ENCODE results near the gene ZNF512.
A peak's percentile ranks its signal among the peaks of the same experiment; 100 is the strongest.

The ZNF512 gene

DNA sequence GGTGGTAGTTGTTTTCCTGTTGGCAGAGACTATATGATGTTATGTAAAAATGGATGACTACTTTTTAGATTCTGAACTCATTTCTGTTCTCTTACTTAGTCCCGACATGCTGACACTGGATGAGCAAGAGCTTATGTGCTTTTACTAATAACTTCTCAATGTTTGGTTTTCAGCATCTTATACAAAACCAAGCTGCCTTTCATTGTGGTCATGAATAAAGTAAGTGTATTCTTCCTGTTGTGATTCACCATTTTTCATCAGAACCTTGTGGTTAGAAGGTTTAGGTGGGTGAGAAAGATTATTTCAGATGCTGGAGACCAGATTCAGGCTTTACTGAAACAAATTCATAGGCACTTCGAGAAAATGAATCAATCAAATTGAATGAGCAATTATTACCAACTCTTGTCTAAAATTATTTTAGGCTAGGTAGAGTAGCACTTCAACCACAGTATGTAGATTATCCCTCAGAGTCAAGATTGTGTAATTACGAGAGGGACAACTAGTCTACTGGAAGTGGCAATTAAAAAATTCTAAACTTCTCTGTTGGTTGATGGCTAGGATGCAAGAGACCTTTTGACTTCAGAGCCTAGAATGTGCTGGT, 55.3 kb downstream of the ZNF512 start:
- DNase-seq, result no peak

DNA sequence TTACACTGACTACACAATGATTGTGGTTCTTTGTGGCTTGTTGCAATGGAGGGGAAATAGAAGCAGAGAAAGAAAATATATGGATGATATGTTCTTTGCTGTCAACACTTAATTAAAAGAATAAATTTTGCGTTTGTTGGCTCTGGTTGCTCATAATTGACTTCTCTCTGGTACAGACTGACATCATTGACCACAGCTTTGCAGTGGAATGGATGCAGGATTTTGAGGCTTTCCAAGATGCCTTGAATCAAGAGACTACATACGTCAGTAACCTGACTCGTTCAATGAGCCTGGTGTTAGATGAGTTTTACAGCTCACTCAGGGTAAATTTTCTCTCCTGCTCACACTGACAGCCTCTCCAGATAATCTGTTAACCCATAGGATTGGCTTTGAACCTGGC, 55.9 kb downstream of the ZNF512 start:
- DNase-seq, result no peak

- no peak for DNase-seq
These were observed 57.9 kb downstream of the ZNF512 start for GRCh38 chr2:27640722-27641245.

DNA sequence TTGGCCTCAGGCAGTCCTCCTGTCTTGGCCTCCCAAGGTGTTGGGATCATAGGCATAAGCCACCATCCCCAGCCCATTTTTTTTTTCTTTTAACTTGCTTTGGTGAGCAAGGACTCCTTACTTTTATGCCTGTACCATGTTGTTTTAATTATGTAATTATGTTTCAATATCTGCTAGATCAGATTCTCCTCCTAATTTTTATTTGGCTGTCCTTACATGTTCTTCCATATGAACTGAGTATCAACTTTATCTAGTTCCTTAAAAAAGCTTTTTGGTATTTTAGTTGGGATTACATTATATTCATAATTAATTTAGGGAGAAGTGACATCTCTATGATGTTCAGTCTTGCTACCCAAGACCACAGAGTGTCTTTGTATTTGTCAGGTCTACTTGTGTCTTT, 62.4 kb downstream of the ZNF512 start:
- DNase-seq, result no peak

- DNase-seq, result no peak
These were observed 64.4 kb downstream of the ZNF512 start for GRCh38 chr2:27647289-27647688.

DNA sequence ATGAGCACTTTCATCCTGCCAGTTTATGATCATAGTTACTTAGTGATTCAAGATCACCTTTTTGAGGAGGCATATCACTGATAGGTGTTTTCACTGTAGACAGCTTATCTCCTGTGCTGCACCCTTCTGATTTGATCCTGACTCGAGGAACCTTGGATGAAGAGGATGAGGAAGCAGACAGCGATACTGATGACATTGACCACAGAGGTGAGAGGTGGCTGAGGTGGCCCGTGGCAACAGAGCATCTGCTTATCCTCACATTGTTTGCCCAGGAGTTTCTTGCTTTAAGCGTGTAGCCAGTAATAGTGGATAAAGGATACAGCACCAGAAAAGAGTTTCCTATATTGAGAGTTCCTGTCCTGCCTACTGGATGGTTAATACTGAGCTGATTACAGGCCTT, 64.9 kb downstream of the ZNF512 start:
- no peak for DNase-seq

DNA sequence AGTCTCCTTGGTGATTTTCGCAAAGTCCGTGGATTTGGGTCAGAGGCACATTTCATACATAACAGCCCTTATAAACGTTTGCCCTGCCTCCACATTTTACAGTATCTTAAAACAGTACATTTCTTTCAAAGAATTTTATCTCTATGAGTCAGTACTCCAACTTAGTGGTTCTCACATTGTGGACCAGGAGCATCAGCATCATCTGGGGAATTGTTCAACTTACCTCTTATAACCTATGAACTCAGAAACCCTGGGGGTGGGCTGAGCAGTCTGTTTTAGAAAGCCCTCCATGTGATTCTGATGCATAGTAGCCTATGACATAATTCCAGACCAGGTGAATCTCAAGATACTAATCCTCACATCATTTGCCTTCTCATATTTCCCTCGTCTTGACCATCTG, 68.2 kb downstream of the ZNF512 start:
- no peak for DNase-seq

- DNase-seq, result no peak
These were observed 69.5 kb downstream of the ZNF512 start for GRCh38 chr2:27652341-27652740.

DNA sequence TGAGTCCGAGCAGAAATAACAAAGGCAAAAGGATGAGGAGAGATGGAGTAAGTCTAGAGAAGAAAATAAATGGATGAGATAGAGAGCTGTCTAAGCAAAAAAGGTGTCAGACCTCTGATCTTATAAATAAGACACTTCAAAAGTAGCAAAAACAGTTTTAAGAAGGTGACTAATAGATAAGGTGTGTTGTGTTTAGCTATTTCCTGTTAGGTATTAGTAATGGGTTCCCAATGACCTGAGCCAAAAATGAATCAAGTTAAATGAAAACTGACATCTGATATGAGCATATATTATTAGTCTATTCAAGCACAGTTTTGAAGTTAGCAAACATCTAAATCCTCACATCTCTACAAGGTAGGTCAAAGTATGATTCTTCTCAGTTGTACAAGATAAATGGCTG, 69.9 kb downstream of the ZNF512 start:
- no peak for DNase-seq

DNA sequence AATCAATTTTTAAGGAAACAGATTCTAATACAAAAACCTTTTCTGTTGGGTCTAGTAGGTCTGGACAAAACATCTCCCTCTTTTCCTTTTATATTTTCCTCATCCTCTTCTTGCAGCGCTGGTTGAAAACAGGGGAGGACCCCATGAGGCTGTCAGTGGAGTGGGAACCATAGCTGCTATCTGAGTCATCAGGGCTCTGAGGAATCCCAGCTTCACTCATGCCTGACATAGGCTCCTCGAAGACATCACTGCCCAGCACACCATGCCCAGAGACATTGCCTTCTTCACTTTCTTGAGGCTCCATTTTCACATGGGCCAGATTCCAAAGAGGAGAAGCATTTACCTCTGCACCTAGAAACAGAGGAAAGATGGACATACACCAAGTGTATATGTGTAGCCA, 70.6 kb downstream of the ZNF512 start:
- no peak for DNase-seq

GRCh38 chr2:27655155-27655951, 72.5 kb downstream of the ZNF512 start:
- no peak for DNase-seq

GRCh38 chr2:27661371-27661770, 78.5 kb downstream of the ZNF512 start:
- no peak for DNase-seq

DNA sequence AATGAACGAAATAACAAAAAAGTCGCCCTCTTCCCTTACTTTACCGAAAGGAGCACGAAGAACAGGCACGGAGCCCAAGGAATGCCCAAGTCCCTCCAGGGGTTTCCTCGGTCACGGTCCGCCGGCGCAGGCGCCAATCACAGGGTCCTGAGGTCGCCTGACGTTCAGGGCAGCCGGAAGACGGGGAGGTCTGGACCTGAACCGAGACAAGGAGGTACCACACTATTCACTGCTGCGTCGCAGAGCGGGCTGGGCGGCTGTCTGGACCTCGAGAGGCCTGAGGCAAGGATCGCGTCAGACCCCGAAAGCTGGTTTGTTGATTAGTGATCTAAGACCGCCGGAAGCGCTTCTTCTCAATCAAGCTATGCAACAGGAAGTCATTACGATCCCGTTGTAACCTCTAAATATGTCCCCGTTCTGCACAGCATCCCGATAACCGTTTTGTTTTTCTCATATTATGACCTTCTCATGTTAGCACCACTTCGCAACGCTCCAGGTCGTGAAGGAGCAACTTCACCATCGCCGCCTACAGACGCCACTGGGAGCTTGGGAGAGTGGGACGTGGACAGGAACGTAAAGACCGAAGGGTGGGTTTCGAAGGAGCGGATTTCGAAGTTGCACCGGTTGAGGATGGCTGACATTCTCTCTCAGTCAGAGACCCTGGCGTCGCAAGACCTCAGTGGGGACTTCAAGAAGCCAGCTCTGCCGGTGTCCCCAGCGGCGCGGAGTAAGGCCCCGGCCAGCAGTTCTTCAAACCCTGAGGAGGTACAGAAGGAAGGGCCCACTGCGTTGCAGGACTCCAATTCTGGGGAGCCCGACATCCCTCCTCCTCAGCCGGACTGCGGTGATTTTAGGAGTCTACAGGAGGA, 80.7 kb downstream of the ZNF512 start, which contains the start of the genes SLC4A1AP and SUPT7L:
Gene SLC4A1AP (plus strand): TSS at position 605 of the 869 bp plus-strand sequence. CDS start 26 bp downstream, at position 631.
Gene SUPT7L (minus strand): TSS at position 330 of the 869 bp plus-strand sequence. CDS start 1,422 bp downstream, outside the sequence.
- peak; percentile 66 for DNase-seq

GRCh38 chr2:27664154-27664574, 81.3 kb downstream of the ZNF512 start:
- no peak for DNase-seq

DNA sequence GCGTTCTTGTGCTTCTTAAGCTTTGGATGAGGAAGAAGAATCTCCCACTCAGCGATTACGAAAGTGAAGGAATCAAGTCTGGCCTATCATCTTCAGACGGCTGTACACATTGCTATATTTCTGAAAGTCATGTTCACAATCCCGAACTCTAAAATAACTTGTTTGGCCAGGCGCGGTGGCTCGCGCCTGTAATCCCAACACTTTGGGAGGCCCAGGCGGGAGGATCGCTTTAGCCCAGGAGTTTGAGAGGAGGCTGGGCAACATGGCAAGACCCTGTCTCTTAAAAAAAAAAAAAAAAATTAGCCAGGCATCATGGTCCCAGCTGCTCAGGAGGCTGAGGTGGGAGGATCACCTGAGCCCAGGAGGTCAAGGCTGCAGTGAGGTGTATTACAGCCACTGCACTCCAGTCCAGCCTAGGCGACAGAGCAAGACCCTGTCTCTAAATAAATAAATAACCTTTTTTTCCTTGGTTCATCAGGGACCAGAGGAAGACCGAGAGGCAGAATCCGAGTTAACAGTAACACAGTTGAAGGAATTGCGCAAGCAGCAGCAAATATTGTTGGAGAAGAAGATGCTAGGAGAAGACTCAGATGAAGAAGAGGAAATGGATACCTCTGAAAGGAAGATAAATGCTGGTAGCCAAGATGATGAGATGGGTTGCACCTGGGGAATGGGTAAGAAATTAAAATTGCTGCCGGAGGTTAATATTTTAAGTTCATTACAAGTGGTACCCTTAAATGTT, 82.0 kb downstream of the ZNF512 start:
- DNase-seq, result no peak

DNA sequence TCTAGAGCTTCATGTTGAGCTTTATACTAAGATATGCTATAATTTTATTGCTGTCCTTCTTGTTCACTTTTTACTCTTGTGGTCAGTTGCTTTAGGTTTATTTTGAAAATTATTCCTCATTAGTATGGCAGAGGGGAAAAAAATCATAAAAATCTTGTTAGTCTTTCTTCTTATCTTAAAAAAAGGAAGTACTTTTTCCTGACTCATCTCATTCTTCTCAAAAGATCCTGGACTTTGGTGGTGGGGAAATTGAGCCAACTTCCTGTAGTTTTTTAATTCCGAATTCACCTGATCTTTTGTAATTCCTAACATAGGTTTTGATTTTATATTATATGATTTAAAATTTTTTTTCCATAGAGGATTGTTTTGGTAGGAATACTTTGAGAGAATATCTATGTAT, 84.6 kb downstream of the ZNF512 start:
- no peak for DNase-seq

- no peak for DNase-seq
These were observed 88.4 kb downstream of the ZNF512 start for GRCh38 chr2:27671235-27671634.
